Activated B cell treated with CpG ODN at 0.5 μM for 24 hours (primary cell): ENCODE data around the gene SCTR. TPM values are rescaled to one million over a fixed set of nuclear protein-coding genes. Genes with fewer than 3 reads are reported as not detected.

Experiments used
- ATAC-seq: fragments of 200-7000 bp; cut with Tn5 transposase; one replicate; pipeline ENCODE4 v1.10.0; 2021; ENCODE audit warnings: low read depth, mild to moderate bottlenecking, moderate library complexity
- CTCF ChIA-PET: fragments of 350-600 bp; sonication (Branson Sonifier 250); formaldehyde crosslinking; loops from one replicate; lab custom pipeline; 2021; ENCODE audit warnings: antibody characterized with exemption; lab: Charles Lee
- POLR2A ChIA-PET: fragments of 350-600 bp; sonication (Branson Sonifier 250); formaldehyde crosslinking; loops from one replicate; lab custom pipeline; 2021; ENCODE audit warnings: antibody characterized with exemption; lab: Charles Lee
- DNase-seq: peaks from one replicate; pipeline ENCODE4 v3.0.0; 2022
- H3K27ac Mint-ChIP-seq: one replicate; pipeline ENCODE4 v1.8.0; 2020; ENCODE audit warnings: mixed read lengths
- H3K27me3 Mint-ChIP-seq: one replicate; pipeline ENCODE4 v1.8.0; 2021; ENCODE audit warnings: mixed read lengths
- H3K36me3 Mint-ChIP-seq: one replicate; pipeline ENCODE4 v1.8.0; 2021; ENCODE audit warnings: low read depth, mixed read lengths
- H3K4me1 Mint-ChIP-seq: one replicate; pipeline ENCODE4 v1.8.0; 2021; ENCODE audit warnings: mixed read lengths
- H3K4me3 Mint-ChIP-seq: one replicate; pipeline ENCODE4 v1.8.0; 2020; ENCODE audit warnings: mild to moderate bottlenecking, mixed read lengths
- H3K9me3 Mint-ChIP-seq: one replicate; pipeline ENCODE4 v1.8.0; 2020; ENCODE audit warnings: mixed read lengths
- CTCF ChIP-seq: fragments of 200-600 bp; IDR thresholded peaks from one replicate; pipeline ENCODE4 v1.8.0; 2022; ENCODE audit warnings: antibody characterized with exemption, mild to moderate bottlenecking
- intact Hi-C: fragments of 100-400 bp; cut with micrococcal nuclease; formaldehyde crosslinking; loops from one replicate; pipeline ENCODE4 v1.15.1; 2024
- total RNA-seq: library from RNA; stranded (reverse); gene quantifications from 2 replicates; pipeline ENCODE4 v1.2.3, GENCODE V29; 2022

Gene SCTR
- total RNA-seq, 1 donor from 2014 or later = not detected

- DNase-seq = no peak
- H3K4me3 Mint-ChIP-seq = no peak overlapping the region
- H3K27ac Mint-ChIP-seq = no peak overlapping the region
- POLR2A ChIA-PET = no interaction called here
- no peak for TF ChIP-seq CTCF
- CTCF ChIA-PET = no interaction called here
- intact Hi-C loops = no loop called here
- no peaks in the 10 kb centered on the region for H3K4me1 Mint-ChIP-seq
- H3K27me3 Mint-ChIP-seq = peaks cover 25% of the 10 kb centered on the region
- no peaks in the 10 kb centered on the region for H3K36me3 Mint-ChIP-seq
- no peak for ATAC-seq
- no peaks in the 10 kb centered on the region for H3K9me3 Mint-ChIP-seq
Measured at GRCh38 chr2:119438128-119438656, 86.1 kb downstream of the SCTR start.

DNA sequence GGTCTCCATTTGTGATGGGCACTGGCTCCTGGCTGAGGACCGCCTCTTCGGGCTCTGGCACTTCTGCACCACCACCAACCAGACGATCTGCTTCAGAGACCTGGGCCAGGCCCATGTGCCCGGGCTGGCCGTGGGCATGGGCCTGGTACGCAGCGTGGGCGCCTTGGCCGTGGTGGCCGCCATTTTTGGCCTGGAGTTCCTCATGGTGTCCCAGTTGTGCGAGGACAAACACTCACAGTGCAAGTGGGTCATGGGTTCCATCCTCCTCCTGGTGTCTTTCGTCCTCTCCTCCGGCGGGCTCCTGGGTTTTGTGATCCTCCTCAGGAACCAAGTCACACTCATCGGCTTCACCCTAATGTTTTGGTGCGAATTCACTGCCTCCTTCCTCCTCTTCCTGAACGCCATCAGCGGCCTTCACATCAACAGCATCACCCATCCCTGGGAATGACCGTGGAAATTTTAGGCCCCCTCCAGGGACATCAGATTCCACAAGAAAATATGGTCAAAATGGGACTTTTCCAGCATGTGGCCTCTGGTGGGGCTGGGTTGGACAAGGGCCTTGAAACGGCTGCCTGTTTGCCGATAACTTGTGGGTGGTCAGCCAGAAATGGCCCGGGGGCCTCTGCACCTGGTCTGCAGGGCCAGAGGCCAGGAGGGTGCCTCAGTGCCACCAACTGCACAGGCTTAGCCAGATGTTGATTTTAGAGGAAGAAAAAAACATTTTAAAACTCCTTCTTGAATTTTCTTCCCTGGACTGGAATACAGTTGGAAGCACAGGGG, 87.1 kb downstream of the SCTR start:
- H3K4me3 Mint-ChIP-seq = no peak overlapping the region
- POLR2A ChIA-PET = no interaction called here

GRCh38 chr2:119435953-119436297, 88.4 kb downstream of the SCTR start:
- Mint-ChIP-seq H3K4me3 (no peak overlapping the region), H3K9me3 (no peaks in the 10 kb centered on the region), H3K36me3 (no peaks in the 10 kb centered on the region), H3K27ac (no peak overlapping the region), H3K4me1 (peaks cover 11% of the 10 kb centered on the region), H3K27me3 (peaks cover 36% of the 10 kb centered on the region)
- ATAC-seq = no peak
- TF ChIP-seq CTCF = no peak
- DNase-seq = no peak
- CTCF ChIA-PET = no interaction called here
- POLR2A ChIA-PET = no interaction called here
- intact Hi-C loops = no loop called here

More for the DNA sequence above, 87.1 kb downstream of the SCTR start:
- no peak for ATAC-seq
- H3K4me1 Mint-ChIP-seq = peaks cover 5% of the 10 kb centered on the region
- no peak for DNase-seq
- no peak overlapping the region for H3K27ac Mint-ChIP-seq
- no peak for TF ChIP-seq CTCF
- peaks cover 34% of the 10 kb centered on the region for H3K27me3 Mint-ChIP-seq
- H3K9me3 Mint-ChIP-seq = no peaks in the 10 kb centered on the region
- H3K36me3 Mint-ChIP-seq = no peaks in the 10 kb centered on the region
- intact Hi-C loops = no loop called here
- CTCF ChIA-PET = no interaction called here

- DNase-seq (no peak), ATAC-seq (no peak)
- Mint-ChIP-seq H3K36me3 (no peaks in the 10 kb centered on the region), H3K27ac (no peak overlapping the region), H3K4me1 (peaks cover 17% of the 10 kb centered on the region), H3K4me3 (no peak overlapping the region), H3K27me3 (peaks cover 34% of the 10 kb centered on the region), H3K9me3 (no peaks in the 10 kb centered on the region)
- ChIA-PET CTCF (no interaction called here), POLR2A (no interaction called here)
- intact Hi-C loops = no loop called here
- no peak for TF ChIP-seq CTCF
Measured at GRCh38 chr2:119435081-119435952, 89.0 kb downstream of the SCTR start.

- TF ChIP-seq CTCF = no peak
- Mint-ChIP-seq H3K27ac (no peak overlapping the region), H3K9me3 (no peaks in the 10 kb centered on the region), H3K27me3 (peaks cover 32% of the 10 kb centered on the region), H3K4me1 (peaks cover 19% of the 10 kb centered on the region), H3K36me3 (no peaks in the 10 kb centered on the region), H3K4me3 (no peak overlapping the region)
- ATAC-seq = no peak
- ChIA-PET POLR2A (interaction anchor here (0.7 kb wide), 1 partner anchor 68 kb away, joined by 4 read pairs; the partner anchor contains the start of gene DBI), CTCF (no interaction called here)
- intact Hi-C loops = loop anchor here (5.0 kb wide), 3 partner anchors 243 to 1617 kb away; partner anchors contain the start of genes EPB41L5 and TMEM177
- DNase-seq = no peak
Measured at GRCh38 chr2:119434664-119435063, 89.6 kb downstream of the SCTR start.
